GM12864 (cell line): ENCODE data around the gene NOL4.

Source experiments
- DNase-seq: peaks from one replicate; pipeline ENCODE4 v3.0.0-alpha.2; 2011; ENCODE audit warnings: low read depth
- H3K4me3 ChIP-seq: 2 replicates; pipeline ENCODE4 v1.5.1; 2011; ENCODE audit warnings: mild to moderate bottlenecking, low read depth, low read length, control low read depth
- TF ChIP-seq, protein P1 (sequence below): IDR thresholded peaks from 2 replicates; pipeline ENCODE4 v1.5.1; 2011; ENCODE audit warnings: low read depth, mild to moderate bottlenecking, moderate library complexity, low read length, control low read depth, inconsistent platforms; ENCODE audit errors: missing control alignments

Gene NOL4

DNA sequence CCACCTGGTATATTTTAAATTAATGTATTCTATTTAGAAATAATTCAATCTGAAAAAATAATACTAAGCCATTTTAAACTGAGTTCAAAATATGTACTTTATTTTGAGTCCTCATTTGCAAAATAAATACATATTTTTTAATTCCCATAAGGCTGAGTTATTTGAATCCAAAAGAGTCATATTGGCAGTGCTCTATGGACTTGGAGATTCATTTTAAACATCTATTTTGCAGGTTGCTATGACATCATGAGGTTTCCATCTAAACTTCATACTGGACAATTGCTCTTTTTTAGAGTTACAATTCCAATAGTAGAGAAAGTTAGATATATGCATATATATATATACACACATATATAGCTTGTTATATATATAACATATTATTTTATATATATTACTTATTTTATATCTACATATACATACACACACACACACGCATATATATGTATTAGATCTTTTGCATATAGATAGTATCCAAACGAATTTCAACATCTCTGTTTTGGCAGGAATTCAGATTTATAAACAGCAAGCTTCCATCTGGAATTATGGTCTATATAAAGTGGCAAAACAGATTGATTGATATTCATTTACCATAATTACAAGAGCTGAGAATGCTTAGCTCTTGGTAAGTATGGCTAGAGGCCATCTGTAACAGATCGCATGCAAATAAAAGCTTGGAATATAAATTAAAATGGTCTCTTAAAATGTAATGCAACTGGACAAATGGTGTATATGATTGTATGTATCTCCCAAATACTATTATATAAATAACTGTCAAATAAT, 34.9 kb downstream of the NOL4 start:
- TF ChIP-seq, protein P1, sequence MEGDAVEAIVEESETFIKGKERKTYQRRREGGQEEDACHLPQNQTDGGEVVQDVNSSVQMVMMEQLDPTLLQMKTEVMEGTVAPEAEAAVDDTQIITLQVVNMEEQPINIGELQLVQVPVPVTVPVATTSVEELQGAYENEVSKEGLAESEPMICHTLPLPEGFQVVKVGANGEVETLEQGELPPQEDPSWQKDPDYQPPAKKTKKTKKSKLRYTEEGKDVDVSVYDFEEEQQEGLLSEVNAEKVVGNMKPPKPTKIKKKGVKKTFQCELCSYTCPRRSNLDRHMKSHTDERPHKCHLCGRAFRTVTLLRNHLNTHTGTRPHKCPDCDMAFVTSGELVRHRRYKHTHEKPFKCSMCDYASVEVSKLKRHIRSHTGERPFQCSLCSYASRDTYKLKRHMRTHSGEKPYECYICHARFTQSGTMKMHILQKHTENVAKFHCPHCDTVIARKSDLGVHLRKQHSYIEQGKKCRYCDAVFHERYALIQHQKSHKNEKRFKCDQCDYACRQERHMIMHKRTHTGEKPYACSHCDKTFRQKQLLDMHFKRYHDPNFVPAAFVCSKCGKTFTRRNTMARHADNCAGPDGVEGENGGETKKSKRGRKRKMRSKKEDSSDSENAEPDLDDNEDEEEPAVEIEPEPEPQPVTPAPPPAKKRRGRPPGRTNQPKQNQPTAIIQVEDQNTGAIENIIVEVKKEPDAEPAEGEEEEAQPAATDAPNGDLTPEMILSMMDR, result no peak
- no peak overlapping the region for H3K4me3 ChIP-seq
- no peak for DNase-seq
